ENCODE results near the gene AGMAT.

AGMAT gene

DNA sequence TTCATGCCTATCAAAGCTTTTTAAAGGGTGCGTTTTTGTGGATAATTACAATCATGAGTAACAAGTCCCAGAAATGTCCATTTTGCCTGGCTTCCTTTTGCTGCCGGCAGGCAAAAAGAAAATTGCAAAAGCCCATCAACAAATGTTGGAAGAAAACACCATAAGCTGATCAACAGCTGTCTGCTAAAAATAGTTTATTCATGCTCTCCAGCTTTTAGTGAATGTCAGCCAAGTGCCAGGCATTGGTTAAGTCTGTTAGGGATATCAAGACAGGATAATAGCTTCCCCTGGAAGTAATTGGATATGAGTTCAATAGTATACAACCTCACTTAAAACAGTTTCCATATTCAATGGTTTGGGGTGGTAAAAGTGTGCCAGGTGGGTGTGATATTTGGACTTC lies 13.6 kb upstream of the AGMAT start:
- TF ChIP-seq REST (IDR thresholded peaks at IDR 0.05; ENCODE audit: insufficient read depth in 1 of 2, low read depth in 2 of 2, low read length in 2 of 2) (no peak), SIN3A (IDR thresholded peaks at IDR 0.05; ENCODE audit: borderline replicate concordance, insufficient read depth, low read length) (no peak), FOXP2 (optimal IDR thresholded peaks at IDR 0.05; ENCODE audit: borderline replicate concordance, extremely low read depth, extremely low read length, insufficient read depth) (no peak), TAF1 (IDR thresholded peaks at IDR 0.05; ENCODE audit: borderline replicate concordance, insufficient read depth, low read length) (no peak), POLR2AphosphoS5 (IDR thresholded peaks at IDR 0.05; ENCODE audit: low read depth, low read length) (no peak)

- TF ChIP-seq SIN3A (IDR thresholded peaks at IDR 0.05; ENCODE audit: borderline replicate concordance, insufficient read depth, low read length) = no peak
- no peak for TF ChIP-seq POLR2AphosphoS5 (IDR thresholded peaks at IDR 0.05; ENCODE audit: low read depth, low read length)
- no peak for TF ChIP-seq REST (IDR thresholded peaks at IDR 0.05; ENCODE audit: insufficient read depth in 1 of 2, low read depth in 2 of 2, low read length in 2 of 2)
- TF ChIP-seq TAF1 (IDR thresholded peaks at IDR 0.05; ENCODE audit: borderline replicate concordance, insufficient read depth, low read length) = no peak
Measured at GRCh38 chr1:15595809-15596617, 11.2 kb upstream of the AGMAT start.

GRCh38 chr1:15592285-15592684 lies 7.4 kb upstream of the AGMAT start:
- no peak for TF ChIP-seq REST (IDR thresholded peaks at IDR 0.05; ENCODE audit: insufficient read depth in 1 of 2, low read depth in 2 of 2, low read length in 2 of 2)
- TF ChIP-seq TAF1 (IDR thresholded peaks at IDR 0.05; ENCODE audit: borderline replicate concordance, insufficient read depth, low read length) = no peak
- no peak for TF ChIP-seq FOXP2 (optimal IDR thresholded peaks at IDR 0.05; ENCODE audit: borderline replicate concordance, extremely low read depth, extremely low read length, insufficient read depth)
- no peak for TF ChIP-seq SIN3A (IDR thresholded peaks at IDR 0.05; ENCODE audit: borderline replicate concordance, insufficient read depth, low read length)
- TF ChIP-seq POLR2AphosphoS5 (IDR thresholded peaks at IDR 0.05; ENCODE audit: low read depth, low read length) = no peak

- no peak for TF ChIP-seq POLR2AphosphoS5 (IDR thresholded peaks at IDR 0.05; ENCODE audit: low read depth, low read length)
- TF ChIP-seq SIN3A (IDR thresholded peaks at IDR 0.05; ENCODE audit: borderline replicate concordance, insufficient read depth, low read length) = no peak
- TF ChIP-seq FOXP2 (optimal IDR thresholded peaks at IDR 0.05; ENCODE audit: borderline replicate concordance, extremely low read depth, extremely low read length, insufficient read depth) = no peak
- no peak for TF ChIP-seq TAF1 (IDR thresholded peaks at IDR 0.05; ENCODE audit: borderline replicate concordance, insufficient read depth, low read length)
- no peak for TF ChIP-seq REST (IDR thresholded peaks at IDR 0.05; ENCODE audit: insufficient read depth in 1 of 2, low read depth in 2 of 2, low read length in 2 of 2)
Measured at GRCh38 chr1:15583016-15583706, 1.7 kb downstream of the AGMAT start.
